HG02938 (cell line): ENCODE measurements around the gene MBP.
"Not testable (repeated sequence)": the region's sequence is repeated elsewhere in the genome, so short reads cannot be mapped to it uniquely, and the experiment has no call there.

ENCODE experiments used
- ATAC-seq: cut with Tn5 transposase; IDR thresholded peaks from one replicate; pipeline ENCODE4 v1.9.1; 2021; ENCODE audit warnings: mild to moderate bottlenecking, moderate library complexity; ENCODE audit not compliant: unreplicated experiment

The MBP gene

GRCh38 chr18:77035380-77036187 is 97.0 kb downstream of the MBP start:
- no peak for ATAC-seq

- no peak for ATAC-seq
Measured at GRCh38 chr18:77033575-77033974, 99.0 kb downstream of the MBP start.

GRCh38 chr18:77032181-77032701 is 100.3 kb downstream of the MBP start:
- no peak for ATAC-seq

GRCh38 chr18:77031662-77032061 is 100.9 kb downstream of the MBP start:
- no peak for ATAC-seq

GRCh38 chr18:77030201-77030600 is 102.4 kb downstream of the MBP start:
- ATAC-seq, result no peak

GRCh38 chr18:77025831-77026363 is 106.7 kb downstream of the MBP start:
- ATAC-seq, result no peak

GRCh38 chr18:77025123-77025522 is 107.5 kb downstream of the MBP start:
- ATAC-seq, result no peak

GRCh38 chr18:77024476-77024875 is 108.1 kb downstream of the MBP start:
- no peak for ATAC-seq

GRCh38 chr18:77023102-77023782 is 109.3 kb downstream of the MBP start:
- no peak for ATAC-seq

- ATAC-seq, result no peak
Measured at GRCh38 chr18:77022556-77022955, 110.0 kb downstream of the MBP start.

- ATAC-seq, result no peak
Measured at GRCh38 chr18:77022116-77022515, 110.5 kb downstream of the MBP start.

- ATAC-seq, result not testable (repeated sequence)
Measured at GRCh38 chr18:77021478-77021877, 111.1 kb downstream of the MBP start.

- no peak for ATAC-seq
Measured at GRCh38 chr18:77021075-77021474, 111.5 kb downstream of the MBP start.

- ATAC-seq, result no peak
Measured at GRCh38 chr18:77020561-77020960, 112.0 kb downstream of the MBP start.

- ATAC-seq, result no peak
Measured at GRCh38 chr18:77019641-77020040, 112.9 kb downstream of the MBP start.

- ATAC-seq, result not testable (repeated sequence)
Measured at GRCh38 chr18:77018650-77019049, 113.9 kb downstream of the MBP start.

GRCh38 chr18:77017355-77017754 is 115.2 kb downstream of the MBP start:
- ATAC-seq, result no peak

GRCh38 chr18:77016936-77017335 is 115.6 kb downstream of the MBP start:
- no peak for ATAC-seq

GRCh38 chr18:77015771-77016710 is 116.5 kb downstream of the MBP start:
- no peak for ATAC-seq

GRCh38 chr18:77015169-77015568 is 117.4 kb downstream of the MBP start:
- no peak for ATAC-seq

- ATAC-seq, result no peak
Measured at GRCh38 chr18:77014538-77014937, 118.0 kb downstream of the MBP start.
